Measurements from ENCODE around the gene MAMDC4. TPM values are rescaled to one million over a fixed set of nuclear protein-coding genes. Genes with fewer than 3 reads are reported as not detected.
"Not testable (repeated sequence)": the region's sequence is repeated elsewhere in the genome, so short reads cannot be mapped to it uniquely, and the experiment has no call there.

MAMDC4 gene
- total RNA-seq, 2 donors from 2014 or later, result 6.5 to 25.7 TPM

- Histone ChIP-seq H3K27me3 (no peaks in the 10 kb centered on the region), H3K4me1 (peaks cover 14% of the 10 kb centered on the region), H3K36me3 (replicated peaks in 1 of 2; ENCODE audit: insufficient read depth in 1 of 2, low read depth in 2 of 2) (peaks cover 0 to 3% of the 10 kb centered on the region in 2 donors), H3K27ac (no peak overlapping the region), H3K4me3 (no peak overlapping the region), H3K9me3 (no peaks in the 10 kb centered on the region)
- DNase-seq (peak in 2 of 4 donors; percentile 1 to 11), ATAC-seq (no peak)
- no peak for TF ChIP-seq POLR2A (IDR thresholded peaks at IDR 0.05)
- TF ChIP-seq, protein P1, sequence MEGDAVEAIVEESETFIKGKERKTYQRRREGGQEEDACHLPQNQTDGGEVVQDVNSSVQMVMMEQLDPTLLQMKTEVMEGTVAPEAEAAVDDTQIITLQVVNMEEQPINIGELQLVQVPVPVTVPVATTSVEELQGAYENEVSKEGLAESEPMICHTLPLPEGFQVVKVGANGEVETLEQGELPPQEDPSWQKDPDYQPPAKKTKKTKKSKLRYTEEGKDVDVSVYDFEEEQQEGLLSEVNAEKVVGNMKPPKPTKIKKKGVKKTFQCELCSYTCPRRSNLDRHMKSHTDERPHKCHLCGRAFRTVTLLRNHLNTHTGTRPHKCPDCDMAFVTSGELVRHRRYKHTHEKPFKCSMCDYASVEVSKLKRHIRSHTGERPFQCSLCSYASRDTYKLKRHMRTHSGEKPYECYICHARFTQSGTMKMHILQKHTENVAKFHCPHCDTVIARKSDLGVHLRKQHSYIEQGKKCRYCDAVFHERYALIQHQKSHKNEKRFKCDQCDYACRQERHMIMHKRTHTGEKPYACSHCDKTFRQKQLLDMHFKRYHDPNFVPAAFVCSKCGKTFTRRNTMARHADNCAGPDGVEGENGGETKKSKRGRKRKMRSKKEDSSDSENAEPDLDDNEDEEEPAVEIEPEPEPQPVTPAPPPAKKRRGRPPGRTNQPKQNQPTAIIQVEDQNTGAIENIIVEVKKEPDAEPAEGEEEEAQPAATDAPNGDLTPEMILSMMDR (IDR thresholded peaks at IDR 0.05), result no peak
- intact Hi-C loops (cut with DNase I), result no loop called here
- WGBS, 2 donors, result 73 to 84% methylated on average over 2 to 21 of the region's 21 CpGs
Observed at GRCh38 chr9:136835932-136836904, 15.9 kb upstream of the MAMDC4 start.

- WGBS, 2 donors, result 85 to 90% methylated on average over 3 to 21 of the region's 27 CpGs
- Histone ChIP-seq H3K9me3 (no peaks in the 10 kb centered on the region), H3K27ac (no peak overlapping the region), H3K36me3 (replicated peaks in 1 of 2; ENCODE audit: insufficient read depth in 1 of 2, low read depth in 2 of 2) (peaks cover 0 to 3% of the 10 kb centered on the region in 2 donors), H3K4me1 (peaks cover 25% of the 10 kb centered on the region), H3K27me3 (no peaks in the 10 kb centered on the region), H3K4me3 (no peak overlapping the region)
- TF ChIP-seq, protein P1 (IDR thresholded peaks at IDR 0.05), result no peak
- TF ChIP-seq POLR2A (IDR thresholded peaks at IDR 0.05), result no peak
- DNase-seq, result no peak
- intact Hi-C loops (cut with DNase I), result no loop called here
- no peak for ATAC-seq
Observed at GRCh38 chr9:136837146-136837855, 14.8 kb upstream of the MAMDC4 start.

DNA sequence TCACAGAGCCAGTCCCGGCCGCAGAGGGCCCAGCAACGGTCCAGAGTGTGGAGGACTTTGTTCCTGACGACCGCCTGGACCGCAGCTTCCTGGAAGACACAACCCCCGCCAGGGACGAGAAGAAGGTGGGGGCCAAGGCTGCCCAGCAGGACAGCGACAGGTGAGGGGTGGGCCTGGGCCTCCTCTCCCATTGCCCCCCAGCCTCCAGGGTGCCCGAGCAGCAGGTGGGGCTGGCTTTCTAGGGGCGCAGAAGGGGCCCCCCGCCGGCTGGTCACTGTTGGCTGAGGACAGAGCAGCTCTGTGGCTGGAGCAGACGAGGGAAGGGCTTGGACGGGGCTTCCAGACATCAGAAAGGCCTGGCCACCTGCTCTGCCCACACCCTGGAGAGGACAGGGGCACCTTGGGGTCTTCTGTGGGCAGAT is 14.3 kb upstream of the MAMDC4 start:
- H3K36me3 ChIP-seq (replicated peaks in 1 of 2; ENCODE audit: insufficient read depth in 1 of 2, low read depth in 2 of 2); ATAC-seq; H3K27me3 ChIP-seq; DNase-seq; H3K9me3 ChIP-seq; H3K27ac ChIP-seq; H3K4me3 ChIP-seq; intact Hi-C loops (cut with DNase I): not testable (repeated sequence)
- peaks cover 30% of the 10 kb centered on the region for H3K4me1 ChIP-seq
- 85 to 97% methylated on average over 6 to 15 of the region's 15 CpGs for WGBS, 2 donors

DNA sequence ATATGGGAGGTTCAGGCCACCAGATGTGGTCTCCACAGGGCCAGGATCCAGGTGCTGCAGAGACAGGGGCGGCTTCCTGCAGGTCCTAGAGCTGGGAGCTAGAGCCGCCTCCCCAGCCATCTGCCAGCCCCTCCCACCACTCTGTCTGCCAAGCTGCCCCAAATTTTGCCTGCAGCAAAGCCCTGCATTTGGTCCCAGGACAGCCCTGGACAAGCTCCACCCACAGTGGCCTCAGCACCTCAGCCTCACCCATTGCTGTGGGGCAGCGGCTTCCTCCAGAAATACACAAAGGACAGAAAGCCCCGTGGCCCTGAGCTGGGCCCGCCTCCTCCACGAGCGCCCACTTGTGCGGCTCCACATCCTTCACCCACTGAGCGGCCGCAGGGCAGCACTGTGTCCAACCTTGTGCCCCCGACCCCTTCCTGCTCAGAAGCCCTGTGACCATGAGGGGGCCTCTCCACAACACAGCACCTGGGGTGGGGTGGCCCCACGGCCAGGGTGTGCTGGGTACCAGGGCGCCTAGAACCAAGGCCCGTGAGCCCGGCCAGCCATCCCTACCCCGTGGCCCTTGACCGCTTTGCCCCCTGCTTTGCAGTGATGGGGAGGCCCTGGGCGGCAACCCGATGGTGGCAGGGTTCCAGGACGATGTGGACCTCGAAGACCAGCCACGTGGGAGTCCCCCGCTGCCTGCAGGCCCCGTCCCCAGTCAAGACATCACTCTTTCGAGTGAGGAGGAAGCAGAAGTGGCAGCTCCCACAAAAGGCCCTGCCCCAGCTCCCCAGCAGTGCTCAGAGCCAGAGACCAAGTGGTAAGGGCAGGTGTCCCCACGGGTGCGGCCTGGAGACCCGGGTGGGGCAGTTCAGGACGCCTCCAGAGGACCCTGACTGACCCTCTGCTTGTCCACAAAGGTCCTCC is 13.6 kb upstream of the MAMDC4 start:
- TF ChIP-seq, protein P1 (IDR thresholded peaks at IDR 0.05), result no peak
- no peak for TF ChIP-seq POLR2A (IDR thresholded peaks at IDR 0.05)
- ATAC-seq (no peak), DNase-seq (no peak)
- no peaks in the 10 kb centered on the region for H3K9me3 ChIP-seq
- no peak overlapping the region for H3K4me3 ChIP-seq
- no peaks in the 10 kb centered on the region for H3K36me3 ChIP-seq (replicated peaks in 1 of 2; ENCODE audit: insufficient read depth in 1 of 2, low read depth in 2 of 2)
- H3K27ac ChIP-seq, result no peak overlapping the region
- intact Hi-C loops (cut with DNase I), result no loop called here
- peaks cover 37% of the 10 kb centered on the region for H3K4me1 ChIP-seq
- H3K27me3 ChIP-seq, result no peaks in the 10 kb centered on the region
- 82% methylated on average over 27 of the region's 29 CpGs; no CpG with 5 or more reads in 1 of the 2 donors for WGBS, 2 donors

All from body of pancreas (tissue), 4 donors.